Parathyroid adenoma (tissue), 2 donors: ENCODE data around the gene HSPA4L.

Experiments used
- H2AFZ ChIP-seq: fragments of 300-600 bp; sonication (generic); one replicate; pipeline ENCODE4 v1.7.0; 2017; ENCODE audit warnings: antibody characterized with exemption, mild to moderate bottlenecking
- H3K27ac ChIP-seq: fragments of 300-600 bp; sonication (generic); one replicate; pipeline ENCODE4 v1.7.0; 2017
- H3K27me3 ChIP-seq: fragments of 300-600 bp; sonication (generic); one replicate; pipeline ENCODE4 v1.7.0; 2017; ENCODE audit warnings: low read length; ENCODE audit not compliant: control insufficient read depth, insufficient read depth
- H3K36me3 ChIP-seq: fragments of 300-600 bp; sonication (generic); one replicate; pipeline ENCODE4 v1.7.0; 2017; ENCODE audit warnings: low read length; ENCODE audit not compliant: control insufficient read depth, insufficient read depth
- H3K4me1 ChIP-seq: fragments of 300-600 bp; sonication (generic); one replicate; pipeline ENCODE4 v1.7.0; 2017; ENCODE audit warnings: control low read depth
- H3K4me2 ChIP-seq: fragments of 300-600 bp; sonication (generic); one replicate; pipeline ENCODE4 v1.7.0; 2017; ENCODE audit warnings: low read length
- H3K4me3 ChIP-seq: fragments of 300-600 bp; sonication (generic); one replicate; pipeline ENCODE4 v1.7.0; 2017; ENCODE audit warnings: low read depth, low read length
- H3K79me2 ChIP-seq: fragments of 300-600 bp; sonication (generic); one replicate; pipeline ENCODE4 v1.7.0; 2017; ENCODE audit warnings: control low read depth
- H3K9ac ChIP-seq: fragments of 300-600 bp; sonication (generic); one replicate; pipeline ENCODE4 v1.7.0; 2017; ENCODE audit warnings: mild to moderate bottlenecking
- H3K9me3 ChIP-seq: fragments of 300-600 bp; sonication (generic); one replicate; pipeline ENCODE4 v1.7.0; 2017; ENCODE audit warnings: low read length; ENCODE audit not compliant: control insufficient read depth
- TF ChIP-seq, protein P1 (sequence below): fragments of 300-600 bp; sonication (generic); IDR thresholded peaks from one replicate; pipeline ENCODE4 v1.7.0; 2017; ENCODE audit warnings: antibody characterized with exemption, mild to moderate bottlenecking
- donor health status: primary hyperparathyroidism.

HSPA4L gene

DNA sequence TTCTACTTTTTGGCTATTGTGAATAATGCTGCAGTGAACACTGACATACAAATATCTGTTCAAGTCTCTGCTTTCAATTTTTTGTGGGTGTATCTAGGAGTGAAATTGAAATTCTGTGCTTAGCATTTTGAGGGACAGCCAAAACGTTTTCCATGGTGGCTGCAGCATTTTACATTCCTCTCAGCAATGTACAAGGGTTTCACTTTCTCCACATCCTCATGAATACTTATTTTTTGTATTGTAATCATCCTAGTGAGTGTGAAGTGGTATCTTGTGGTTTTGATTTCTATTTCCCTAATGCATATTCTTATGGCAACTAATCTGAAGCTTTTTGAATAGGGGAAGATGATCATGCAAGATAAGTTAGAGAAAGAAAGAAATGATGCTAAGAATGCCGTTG lies 40.3 kb downstream of the HSPA4L start:
- no peaks in the 10 kb centered on the region for H3K79me2 ChIP-seq
- no peak overlapping the region for H2AFZ ChIP-seq
- TF ChIP-seq, protein P1, sequence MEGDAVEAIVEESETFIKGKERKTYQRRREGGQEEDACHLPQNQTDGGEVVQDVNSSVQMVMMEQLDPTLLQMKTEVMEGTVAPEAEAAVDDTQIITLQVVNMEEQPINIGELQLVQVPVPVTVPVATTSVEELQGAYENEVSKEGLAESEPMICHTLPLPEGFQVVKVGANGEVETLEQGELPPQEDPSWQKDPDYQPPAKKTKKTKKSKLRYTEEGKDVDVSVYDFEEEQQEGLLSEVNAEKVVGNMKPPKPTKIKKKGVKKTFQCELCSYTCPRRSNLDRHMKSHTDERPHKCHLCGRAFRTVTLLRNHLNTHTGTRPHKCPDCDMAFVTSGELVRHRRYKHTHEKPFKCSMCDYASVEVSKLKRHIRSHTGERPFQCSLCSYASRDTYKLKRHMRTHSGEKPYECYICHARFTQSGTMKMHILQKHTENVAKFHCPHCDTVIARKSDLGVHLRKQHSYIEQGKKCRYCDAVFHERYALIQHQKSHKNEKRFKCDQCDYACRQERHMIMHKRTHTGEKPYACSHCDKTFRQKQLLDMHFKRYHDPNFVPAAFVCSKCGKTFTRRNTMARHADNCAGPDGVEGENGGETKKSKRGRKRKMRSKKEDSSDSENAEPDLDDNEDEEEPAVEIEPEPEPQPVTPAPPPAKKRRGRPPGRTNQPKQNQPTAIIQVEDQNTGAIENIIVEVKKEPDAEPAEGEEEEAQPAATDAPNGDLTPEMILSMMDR, result no peak
- no peaks in the 10 kb centered on the region for H3K36me3 ChIP-seq
- H3K9me3 ChIP-seq, result no peaks in the 10 kb centered on the region
- H3K27me3 ChIP-seq, result no peaks in the 10 kb centered on the region
- H3K27ac ChIP-seq, result no peak overlapping the region
- no peak overlapping the region for H3K4me2 ChIP-seq
- H3K9ac ChIP-seq, result no peak overlapping the region
- H3K4me3 ChIP-seq, result no peak overlapping the region
- H3K4me1 ChIP-seq, result no peaks in the 10 kb centered on the region

DNA sequence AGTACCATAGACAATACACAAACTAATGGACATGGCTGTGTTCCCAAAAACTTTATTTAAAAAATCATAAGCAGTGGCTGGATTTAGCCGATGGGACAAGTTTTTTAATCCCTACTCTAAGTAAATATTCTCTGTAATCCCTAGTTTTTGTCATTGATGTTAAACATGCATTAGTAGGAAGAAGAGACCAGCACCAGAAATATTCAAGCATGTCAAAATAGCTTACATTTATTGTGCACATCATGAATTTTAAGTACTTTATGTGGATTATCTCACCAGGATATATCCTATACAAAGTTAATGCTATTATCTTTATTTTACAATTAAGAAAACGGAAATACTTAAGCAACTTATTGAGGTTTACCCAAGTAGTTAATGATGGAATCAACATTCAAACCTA lies 46.0 kb downstream of the HSPA4L start:
- Histone ChIP-seq H3K9ac (no peak overlapping the region), H3K9me3 (no peaks in the 10 kb centered on the region), H3K4me3 (no peak overlapping the region), H3K4me1 (no peaks in the 10 kb centered on the region), H3K4me2 (no peak overlapping the region), H3K79me2 (no peaks in the 10 kb centered on the region), H3K27me3 (no peaks in the 10 kb centered on the region), H2AFZ (no peak overlapping the region), H3K36me3 (no peaks in the 10 kb centered on the region), H3K27ac (no peak overlapping the region)
- TF ChIP-seq, protein P1, result no peak

DNA sequence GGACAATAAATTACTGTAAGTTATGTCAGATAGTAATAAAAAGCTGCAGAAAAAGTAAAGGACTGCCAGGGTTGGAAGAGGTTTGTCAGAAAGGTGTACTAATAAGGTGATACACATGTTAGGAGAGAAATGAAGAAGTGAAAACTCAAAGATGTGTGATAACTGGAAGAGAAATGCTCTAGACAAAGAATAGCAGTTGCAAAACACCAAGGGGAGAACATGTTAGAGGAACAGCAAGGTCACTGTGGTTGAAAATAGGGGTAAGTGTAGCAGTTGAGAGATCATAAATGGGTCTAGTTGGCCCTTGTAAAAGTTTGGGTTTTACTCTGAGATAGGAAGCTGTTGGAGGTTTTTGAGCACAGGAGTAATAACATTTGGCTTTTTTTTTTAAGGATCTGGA lies 46.9 kb downstream of the HSPA4L start:
- H3K36me3 ChIP-seq, result no peaks in the 10 kb centered on the region
- H3K27me3 ChIP-seq, result no peaks in the 10 kb centered on the region
- H3K9ac ChIP-seq, result no peak overlapping the region
- no peaks in the 10 kb centered on the region for H3K4me1 ChIP-seq
- H3K79me2 ChIP-seq, result no peaks in the 10 kb centered on the region
- H3K9me3 ChIP-seq, result no peaks in the 10 kb centered on the region
- TF ChIP-seq, protein P1, result no peak
- no peak overlapping the region for H3K4me2 ChIP-seq
- no peak overlapping the region for H3K4me3 ChIP-seq
- H2AFZ ChIP-seq, result no peak overlapping the region
- no peak overlapping the region for H3K27ac ChIP-seq

DNA sequence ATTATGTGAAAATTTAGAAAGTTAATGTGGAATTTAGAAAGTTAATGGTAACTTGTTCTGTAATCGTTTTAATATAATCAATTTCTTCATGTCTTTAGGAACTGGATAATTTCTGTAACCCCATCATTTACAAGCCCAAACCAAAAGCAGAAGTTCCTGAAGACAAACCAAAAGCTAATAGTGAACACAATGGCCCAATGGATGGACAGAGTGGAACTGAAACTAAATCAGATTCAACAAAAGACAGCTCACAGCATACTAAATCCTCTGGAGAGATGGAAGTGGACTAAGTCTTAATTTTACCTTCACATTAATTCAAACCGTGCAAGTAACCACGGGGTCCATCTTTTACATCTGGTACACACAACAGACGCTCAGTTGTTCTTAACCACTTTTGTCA lies 50.5 kb downstream of the HSPA4L start:
- no peaks in the 10 kb centered on the region for H3K27me3 ChIP-seq
- H3K4me2 ChIP-seq, result no peak overlapping the region
- no peaks in the 10 kb centered on the region for H3K4me1 ChIP-seq
- H3K9ac ChIP-seq, result no peak overlapping the region
- H2AFZ ChIP-seq, result no peak overlapping the region
- H3K27ac ChIP-seq, result no peak overlapping the region
- H3K79me2 ChIP-seq, result no peaks in the 10 kb centered on the region
- TF ChIP-seq, protein P1, result no peak
- H3K9me3 ChIP-seq, result no peaks in the 10 kb centered on the region
- H3K36me3 ChIP-seq, result no peaks in the 10 kb centered on the region
- no peak overlapping the region for H3K4me3 ChIP-seq

DNA sequence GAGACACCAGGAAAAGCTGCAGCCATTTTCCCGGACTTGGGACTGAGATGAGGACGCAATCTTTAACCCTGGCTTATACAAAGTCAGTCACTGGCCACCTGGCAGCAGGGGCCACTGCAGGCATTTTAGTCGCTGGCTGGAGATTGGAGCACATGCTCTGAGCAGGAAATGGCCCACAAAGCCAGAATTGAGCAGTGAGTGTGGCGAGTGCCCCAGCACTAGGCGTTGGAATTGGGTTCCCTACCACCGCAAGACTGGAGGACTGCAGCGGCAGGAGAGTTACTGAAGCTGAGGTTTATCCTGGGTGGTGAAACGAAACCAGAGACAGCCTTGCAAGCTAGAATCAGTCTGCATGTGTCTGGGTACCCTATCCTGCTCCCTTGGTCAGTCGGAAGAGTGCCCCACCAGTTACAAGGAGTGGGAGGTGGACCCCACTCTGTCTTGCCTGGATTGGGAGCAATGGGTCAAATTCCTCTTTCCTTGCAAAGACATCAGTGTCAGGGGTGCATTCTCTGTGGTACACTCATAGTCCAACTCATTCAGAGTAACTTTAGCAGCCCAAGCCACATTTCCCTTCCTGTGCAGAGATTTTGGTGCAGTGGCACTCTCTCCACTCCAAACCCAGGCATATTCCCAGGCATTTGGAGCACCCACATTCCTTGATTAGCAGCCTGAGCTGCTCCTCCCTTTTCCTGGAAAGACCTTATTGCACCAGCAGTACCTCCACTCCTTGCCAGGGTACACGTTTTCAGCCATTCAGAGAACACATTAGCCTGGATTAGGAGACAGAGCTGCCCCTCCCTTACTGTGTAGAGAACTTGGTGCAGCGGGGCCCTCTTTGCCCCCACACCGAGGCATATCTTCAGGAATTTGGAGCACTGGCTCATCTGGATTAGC lies 61.8 kb downstream of the HSPA4L start:
- H3K9me3 ChIP-seq, result no peaks in the 10 kb centered on the region
- TF ChIP-seq, protein P1, result no peak
- no peaks in the 10 kb centered on the region for H3K27me3 ChIP-seq
- H3K4me1 ChIP-seq, result no peaks in the 10 kb centered on the region
- H3K9ac ChIP-seq, result no peak overlapping the region
- no peak overlapping the region for H3K27ac ChIP-seq
- no peak overlapping the region for H3K4me2 ChIP-seq
- H3K4me3 ChIP-seq, result no peak overlapping the region
- H2AFZ ChIP-seq, result no peak overlapping the region
- no peaks in the 10 kb centered on the region for H3K79me2 ChIP-seq
- no peaks in the 10 kb centered on the region for H3K36me3 ChIP-seq
